ENCODE measurements around the gene F2R.

DNA sequence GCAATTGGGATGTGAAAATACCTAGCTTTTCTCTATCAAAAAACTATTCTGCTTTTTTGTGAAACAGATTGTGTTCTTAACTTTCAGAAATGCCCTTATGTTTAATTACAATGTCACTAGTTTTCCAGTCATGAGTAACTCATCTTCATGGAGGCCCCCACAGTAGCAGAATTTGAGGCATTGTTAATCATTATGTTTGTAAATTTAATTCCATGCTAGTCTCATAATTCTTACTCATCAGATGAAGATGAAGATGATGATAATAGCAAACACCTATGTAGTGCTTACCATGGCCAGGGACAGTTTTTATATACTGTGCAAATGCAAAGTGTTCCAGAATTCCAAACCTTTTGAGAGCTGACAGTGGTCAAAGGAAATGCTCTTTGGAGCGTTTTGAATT is 27.7 kb upstream of the F2R start:
- TF ChIP-seq, protein P1, sequence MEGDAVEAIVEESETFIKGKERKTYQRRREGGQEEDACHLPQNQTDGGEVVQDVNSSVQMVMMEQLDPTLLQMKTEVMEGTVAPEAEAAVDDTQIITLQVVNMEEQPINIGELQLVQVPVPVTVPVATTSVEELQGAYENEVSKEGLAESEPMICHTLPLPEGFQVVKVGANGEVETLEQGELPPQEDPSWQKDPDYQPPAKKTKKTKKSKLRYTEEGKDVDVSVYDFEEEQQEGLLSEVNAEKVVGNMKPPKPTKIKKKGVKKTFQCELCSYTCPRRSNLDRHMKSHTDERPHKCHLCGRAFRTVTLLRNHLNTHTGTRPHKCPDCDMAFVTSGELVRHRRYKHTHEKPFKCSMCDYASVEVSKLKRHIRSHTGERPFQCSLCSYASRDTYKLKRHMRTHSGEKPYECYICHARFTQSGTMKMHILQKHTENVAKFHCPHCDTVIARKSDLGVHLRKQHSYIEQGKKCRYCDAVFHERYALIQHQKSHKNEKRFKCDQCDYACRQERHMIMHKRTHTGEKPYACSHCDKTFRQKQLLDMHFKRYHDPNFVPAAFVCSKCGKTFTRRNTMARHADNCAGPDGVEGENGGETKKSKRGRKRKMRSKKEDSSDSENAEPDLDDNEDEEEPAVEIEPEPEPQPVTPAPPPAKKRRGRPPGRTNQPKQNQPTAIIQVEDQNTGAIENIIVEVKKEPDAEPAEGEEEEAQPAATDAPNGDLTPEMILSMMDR (conservative IDR thresholded peaks at IDR 0.05 in 1 of 2, IDR thresholded peaks at IDR 0.05 in 1 of 2; ENCODE audit: extremely low read depth in 1 of 2, insufficient read depth in 1 of 2, low read depth in 1 of 2, low read length in 2 of 2) = no peak
- TF ChIP-seq EZH2 (IDR thresholded peaks at IDR 0.05; ENCODE audit: borderline replicate concordance, low read length) = no peak

Measured in mammary epithelial cell (primary cell).